Astrocyte (in vitro differentiated cells and primary cell): ENCODE results near the gene SPTBN1. TPM values are rescaled to one million over a fixed set of nuclear protein-coding genes. Genes with fewer than 3 reads are reported as not detected.

Source experiments
- DNase-seq: peaks from one replicate; pipeline ENCODE4 v3.0.0-alpha.2; 2010; ENCODE audit warnings: low read depth
- FAIRE-seq: peaks from 2 replicates; lab custom pipeline; 2011; peaks lifted over from hg19 to GRCh38; lab: Jason Lieb, UNC
- H2AFZ ChIP-seq: 2 replicates; pipeline ENCODE4 v1.6.0; 2012; ENCODE audit warnings: low read depth, low read length, inconsistent platforms
- H3K27ac ChIP-seq: 2 replicates; pipeline ENCODE4 v1.5.1; 2011; ENCODE audit warnings: low read depth, low read length, inconsistent platforms
- H3K27me3 ChIP-seq: 2 replicates; pipeline ENCODE4 v1.6.0; 2011; ENCODE audit warnings: low read length, inconsistent platforms; ENCODE audit not compliant: insufficient read depth
- H3K36me3 ChIP-seq: 2 replicates; pipeline ENCODE4 v1.5.1; 2011; ENCODE audit warnings: low read length, inconsistent platforms; ENCODE audit not compliant: insufficient read depth
- H3K4me1 ChIP-seq: 2 replicates; pipeline ENCODE4 v1.5.1; 2011; ENCODE audit warnings: low read length, inconsistent platforms; ENCODE audit not compliant: insufficient read depth
- H3K4me2 ChIP-seq: 2 replicates; pipeline ENCODE4 v1.6.0; 2012; ENCODE audit warnings: low read length, inconsistent platforms
- H3K4me3 ChIP-seq: 2 replicates; pipeline ENCODE4 v1.5.1; 2011; ENCODE audit warnings: low read depth, mild to moderate bottlenecking, low read length, inconsistent platforms; ENCODE audit not compliant: insufficient read depth
- H3K79me2 ChIP-seq: 2 replicates; pipeline ENCODE4 v1.6.0; 2012; ENCODE audit warnings: mild to moderate bottlenecking, low read length, inconsistent platforms; ENCODE audit not compliant: insufficient read depth
- H3K9ac ChIP-seq: 2 replicates; pipeline ENCODE4 v1.6.0; 2012; ENCODE audit warnings: mild to moderate bottlenecking, low read length, inconsistent platforms
- H3K9me3 ChIP-seq: 2 replicates; pipeline ENCODE4 v1.5.1; 2012; ENCODE audit warnings: low read depth, mild to moderate bottlenecking, low read length, inconsistent platforms; ENCODE audit not compliant: insufficient read depth
- H4K20me1 ChIP-seq: 2 replicates; pipeline ENCODE4 v1.6.0; 2012; ENCODE audit warnings: low read length, inconsistent platforms; ENCODE audit not compliant: insufficient read depth
- H3K27ac Mint-ChIP-seq: one replicate; pipeline ENCODE4 v1.8.0; 2021; ENCODE audit warnings: mild to moderate bottlenecking, mixed read lengths; ENCODE audit not compliant: unreplicated experiment
- H3K27me3 Mint-ChIP-seq: one replicate; pipeline ENCODE4 v1.8.0; 2021; ENCODE audit warnings: low read depth, mixed read lengths; ENCODE audit not compliant: unreplicated experiment
- H3K36me3 Mint-ChIP-seq: one replicate; pipeline ENCODE4 v1.8.0; 2021; ENCODE audit warnings: low read depth, mixed read lengths; ENCODE audit not compliant: unreplicated experiment
- H3K4me1 Mint-ChIP-seq: one replicate; pipeline ENCODE4 v1.8.0; 2021; ENCODE audit warnings: low read depth, mixed read lengths; ENCODE audit not compliant: unreplicated experiment
- H3K4me3 Mint-ChIP-seq: one replicate; pipeline ENCODE4 v1.8.0; 2021; ENCODE audit warnings: mild to moderate bottlenecking, moderate library complexity, mixed read lengths; ENCODE audit not compliant: unreplicated experiment
- H3K9me3 Mint-ChIP-seq: one replicate; pipeline ENCODE4 v1.8.0; 2021; ENCODE audit warnings: mild to moderate bottlenecking, mixed read lengths; ENCODE audit not compliant: unreplicated experiment
- CTCF ChIP-seq: IDR thresholded peaks from 2 replicates; pipeline ENCODE4 v1.5.1; 2011; ENCODE audit warnings: low read depth, mild to moderate bottlenecking, inconsistent platforms, low read length, moderate library complexity; ENCODE audit not compliant: insufficient read depth
- EZH2 ChIP-seq: IDR thresholded peaks from 2 replicates; pipeline ENCODE4 v1.6.1; 2012; ENCODE audit warnings: mild to moderate bottlenecking, low read length, inconsistent platforms; ENCODE audit not compliant: insufficient read depth
- total RNA-seq: library from RNA; stranded (reverse); gene quantifications from 2 replicates; pipeline ENCODE4 v1.2.1, GENCODE V29; 2021

Gene SPTBN1
- total RNA-seq, 1 donor from 2014 or later, result 311 TPM

- Mint-ChIP-seq H3K36me3 (peaks cover 66% of the 10 kb centered on the region), H3K27me3 (no peaks in the 10 kb centered on the region), H3K27ac (no peak overlapping the region), H3K4me3 (no peak overlapping the region), H3K9me3 (no peaks in the 10 kb centered on the region), H3K4me1 (peaks cover 50% of the 10 kb centered on the region)
- Histone ChIP-seq H4K20me1 (no peaks in the 10 kb centered on the region), H2AFZ (no peak overlapping the region), H3K4me3 (no peak overlapping the region), H3K4me1 (peaks cover 43% of the 10 kb centered on the region), H3K36me3 (peaks cover 68% of the 10 kb centered on the region), H3K27me3 (no peaks in the 10 kb centered on the region), H3K9me3 (peaks cover 2% of the 10 kb centered on the region), H3K27ac (peak overlapping the region; percentile 55), H3K9ac (peak overlapping the region; percentile 31), H3K79me2 (peaks cover 54% of the 10 kb centered on the region), H3K4me2 (no peak overlapping the region)
- TF ChIP-seq EZH2 (no peak), CTCF (no peak)
- FAIRE-seq, result no peak
- no peak for DNase-seq
Measured at GRCh38 chr2:54630858-54631497, 174.9 kb downstream of the SPTBN1 start.

DNA sequence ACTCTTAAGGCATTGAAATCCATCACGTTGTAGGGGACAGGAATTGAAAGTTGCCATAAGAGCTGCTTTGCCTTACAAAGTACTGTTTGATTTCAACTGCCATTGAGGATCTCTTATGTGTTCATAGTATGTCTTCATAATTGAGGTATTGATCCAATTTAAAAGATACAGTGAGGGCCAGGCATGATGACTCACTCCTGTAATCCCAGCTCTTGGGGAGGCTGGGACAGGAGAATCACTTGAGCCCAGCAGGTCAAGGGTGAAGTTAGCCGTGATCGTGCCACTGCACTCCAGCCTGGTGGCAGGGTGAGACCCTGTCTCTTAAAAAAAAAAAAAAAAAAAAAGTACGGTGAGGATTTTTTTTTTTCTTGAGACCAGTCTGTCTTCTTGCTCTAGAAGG, 175.6 kb downstream of the SPTBN1 start:
- TF ChIP-seq CTCF, result no peak
- TF ChIP-seq EZH2, result no peak
- H2AFZ ChIP-seq, result no peak overlapping the region
- H3K4me2 ChIP-seq, result no peak overlapping the region
- peaks cover 2% of the 10 kb centered on the region for H3K9me3 ChIP-seq
- Mint-ChIP-seq H3K27me3 (no peaks in the 10 kb centered on the region), H3K36me3 (peaks cover 60% of the 10 kb centered on the region), H3K27ac (no peak overlapping the region), H3K9me3 (no peaks in the 10 kb centered on the region), H3K4me1 (peaks cover 51% of the 10 kb centered on the region), H3K4me3 (no peak overlapping the region)
- no peaks in the 10 kb centered on the region for H4K20me1 ChIP-seq
- no peak overlapping the region for H3K4me3 ChIP-seq
- peaks cover 49% of the 10 kb centered on the region for H3K4me1 ChIP-seq
- H3K79me2 ChIP-seq, result peaks cover 57% of the 10 kb centered on the region
- peaks cover 65% of the 10 kb centered on the region for H3K36me3 ChIP-seq
- H3K27me3 ChIP-seq, result no peaks in the 10 kb centered on the region
- no peak for FAIRE-seq
- no peak for DNase-seq
- H3K9ac ChIP-seq, result no peak overlapping the region
- no peak overlapping the region for H3K27ac ChIP-seq
